HPDE6-E6E7 (cell line): ENCODE measurements around the gene DDX27.
"Not testable (repeated sequence)": the region's sequence is repeated elsewhere in the genome, so short reads cannot be mapped to it uniquely, and the experiment has no call there.

Experiments
- DNase-seq: peaks from one replicate; pipeline ENCODE4 v3.0.0; 2011; ENCODE audit warnings: missing footprints; ENCODE audit errors: extremely low spot score

DDX27 gene

GRCh38 chr20:49203011-49203410 lies 16.2 kb upstream of the DDX27 start:
- DNase-seq, result no peak

- DNase-seq, result no peak
Measured at GRCh38 chr20:49203746-49204145, 15.5 kb upstream of the DDX27 start.

DNA sequence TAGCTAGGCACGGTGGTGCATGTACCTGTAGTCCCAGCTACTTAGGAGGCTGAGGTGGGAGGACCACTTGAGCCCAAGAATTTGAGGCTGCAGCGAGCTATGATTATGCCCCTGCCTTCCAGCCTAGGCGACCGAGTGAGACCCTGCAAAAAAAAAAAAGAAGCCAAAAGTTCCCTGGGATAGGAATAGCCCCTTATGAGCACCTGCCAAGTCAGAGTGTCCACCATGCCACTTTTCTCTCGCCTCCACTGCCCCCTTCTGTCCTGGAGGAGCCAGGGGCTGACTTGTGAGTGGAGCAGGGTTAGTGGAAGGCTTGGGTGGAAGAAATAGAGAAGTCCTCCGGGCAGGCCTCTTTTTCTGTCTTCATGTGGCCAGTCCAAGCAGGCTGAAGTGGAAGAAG lies 12.1 kb upstream of the DDX27 start:
- no peak for DNase-seq

DNA sequence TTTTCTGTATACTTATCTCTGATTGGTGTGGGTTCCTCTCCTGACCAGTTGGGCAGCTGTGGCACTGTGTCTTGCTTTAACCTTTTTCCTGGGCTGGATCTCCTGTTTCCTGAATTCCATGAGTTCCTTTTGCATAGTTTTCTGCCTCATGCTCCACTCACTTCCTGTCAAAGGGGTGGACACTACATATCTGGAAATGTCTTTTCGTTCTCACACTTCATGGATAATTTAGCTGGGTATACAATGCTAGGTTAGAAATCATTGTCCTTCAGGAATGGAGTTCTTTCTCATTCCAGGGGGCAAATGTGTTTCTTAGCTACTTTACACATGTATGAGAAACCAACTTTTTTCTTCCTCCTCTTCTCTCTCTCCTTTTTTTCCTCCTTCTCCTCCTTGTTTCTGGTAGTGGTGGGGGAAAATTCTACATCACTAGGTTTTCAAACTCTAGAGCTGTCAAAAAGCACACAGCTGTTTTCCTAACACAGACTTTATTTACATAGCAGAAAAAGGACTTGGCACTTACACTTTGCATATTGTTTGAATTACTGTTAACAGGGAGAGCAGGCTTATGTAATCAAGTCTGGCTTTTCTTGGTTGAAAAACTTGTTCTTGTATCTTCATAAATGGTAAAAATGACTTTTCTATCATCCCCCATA lies 9.0 kb upstream of the DDX27 start:
- no peak for DNase-seq

DNA sequence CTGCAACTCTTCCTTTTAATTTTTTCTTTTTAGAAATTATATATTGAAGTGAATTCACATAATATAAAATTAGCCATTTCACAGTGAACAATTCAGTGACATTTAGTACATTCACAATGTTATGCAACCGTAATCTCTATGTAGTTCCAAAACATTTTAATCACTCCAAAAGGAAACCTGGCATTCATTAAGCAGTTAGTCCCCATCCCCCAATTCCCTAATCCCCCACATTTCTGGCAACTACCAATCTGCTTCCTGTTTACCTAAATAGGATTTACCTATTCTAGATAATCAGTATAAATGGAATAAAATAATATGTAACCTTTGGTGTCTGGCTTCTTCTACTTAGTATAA lies 8.5 kb upstream of the DDX27 start:
- no peak for DNase-seq

DNA sequence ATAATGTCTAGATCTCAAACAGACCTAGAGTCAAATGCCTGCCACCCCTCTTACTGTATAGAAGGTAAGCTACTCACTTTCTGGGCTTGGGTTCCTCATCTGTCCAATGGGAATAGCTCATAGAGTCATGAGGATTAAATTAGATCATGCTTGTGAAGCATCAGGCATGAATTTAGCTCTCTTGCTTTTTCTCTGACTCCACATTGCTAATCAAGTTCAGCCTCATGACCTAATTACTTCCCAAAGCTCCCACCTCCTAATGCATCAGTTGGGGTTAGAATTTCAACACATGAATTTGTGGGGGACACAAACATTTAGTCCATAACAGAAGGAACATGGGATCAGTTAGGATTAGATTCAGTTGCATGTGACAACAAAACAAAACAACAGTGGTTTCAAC lies 4.6 kb upstream of the DDX27 start:
- DNase-seq, result no peak

DNA sequence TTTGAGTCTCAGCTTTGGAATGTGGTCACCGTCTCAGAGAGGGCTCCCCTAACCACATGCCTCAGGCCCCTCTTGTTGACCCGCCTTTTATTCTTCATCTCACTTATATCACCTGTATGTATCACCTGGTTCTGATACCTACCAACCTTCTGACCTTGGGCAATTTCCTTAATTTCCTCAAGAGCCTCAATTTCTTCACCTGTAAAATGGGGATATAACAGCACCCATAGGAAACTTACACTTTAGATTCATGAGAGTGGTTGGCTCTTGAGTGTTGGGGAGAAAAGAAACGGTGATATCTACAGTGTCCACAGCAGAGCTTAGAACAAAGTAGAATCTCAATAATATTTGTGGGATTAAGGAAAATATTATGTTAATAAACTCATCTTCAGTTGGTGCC lies 4.0 kb upstream of the DDX27 start:
- no peak for DNase-seq

DNA sequence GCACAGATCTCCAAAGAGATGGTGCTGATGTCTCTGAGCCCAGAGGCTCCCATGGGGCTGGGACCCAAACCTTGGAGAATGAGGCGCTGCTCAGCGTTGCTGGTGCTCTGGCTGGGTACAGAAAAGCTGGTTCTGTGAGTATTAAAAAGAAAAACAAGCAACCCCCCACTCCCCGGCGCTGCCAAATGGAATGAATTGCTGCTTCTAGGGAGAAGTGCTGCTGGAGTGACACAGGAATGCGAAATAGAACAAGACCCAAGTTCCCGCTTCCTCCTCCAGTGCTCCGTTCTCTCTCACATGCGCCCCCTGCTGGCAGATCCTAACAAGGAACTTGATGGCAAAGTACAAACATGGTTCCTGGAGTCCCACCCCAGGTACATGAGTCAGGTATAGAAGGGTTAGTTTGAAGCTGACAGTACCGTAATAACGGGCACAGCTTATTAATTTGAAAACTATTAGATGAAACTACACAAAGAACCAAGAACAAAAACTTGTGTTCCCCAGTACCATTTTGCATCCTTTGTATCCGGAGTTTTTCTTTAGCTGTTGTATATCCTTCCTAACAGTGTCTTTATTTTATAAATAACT lies 2.1 kb upstream of the DDX27 start:
- DNase-seq, result peak; percentile 96

- DNase-seq, result not testable (repeated sequence)
Measured at GRCh38 chr20:49218739-49219090, 501 bp upstream of the DDX27 start.

GRCh38 chr20:49219924-49220831 lies 962 bp downstream of the DDX27 start:
- DNase-seq, result no peak

DNA sequence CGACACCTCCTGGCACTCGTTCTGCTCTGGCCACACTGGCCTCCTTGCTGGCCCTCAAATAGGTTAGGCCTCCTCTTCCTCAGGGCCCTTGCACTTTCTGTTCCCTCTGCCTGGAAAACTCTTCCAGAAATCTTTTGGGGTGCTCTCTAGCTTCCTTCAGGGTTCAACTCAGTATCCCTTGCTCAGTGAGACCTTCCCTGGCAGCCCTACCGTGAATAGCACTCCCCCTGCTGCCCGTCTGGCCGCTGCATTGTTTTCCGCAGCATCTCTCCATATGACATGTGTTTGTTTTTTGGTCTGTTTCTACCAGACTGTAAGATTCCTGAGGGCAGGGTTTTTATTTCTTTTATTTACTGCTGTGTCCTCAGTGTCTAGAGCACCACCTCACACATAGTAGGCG lies 6.7 kb downstream of the DDX27 start:
- no peak for DNase-seq

DNA sequence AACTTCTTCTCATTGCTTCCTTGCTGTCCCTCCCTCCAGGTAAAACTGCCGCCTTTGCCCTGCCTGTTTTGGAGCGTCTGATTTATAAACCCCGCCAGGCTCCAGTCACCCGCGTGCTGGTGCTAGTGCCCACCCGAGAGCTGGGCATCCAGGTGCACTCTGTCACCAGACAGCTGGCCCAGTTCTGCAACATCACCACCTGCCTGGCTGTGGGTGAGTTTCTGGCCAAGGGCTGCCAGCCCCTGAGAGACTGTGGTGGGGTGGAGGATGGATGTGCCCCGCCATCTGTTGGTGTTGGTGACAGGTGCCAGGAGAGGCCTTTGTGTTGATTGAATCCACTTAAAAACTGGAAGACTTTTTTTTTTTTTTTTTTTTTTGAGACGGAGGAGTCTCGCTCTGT lies 9.5 kb downstream of the DDX27 start:
- no peak for DNase-seq

DNA sequence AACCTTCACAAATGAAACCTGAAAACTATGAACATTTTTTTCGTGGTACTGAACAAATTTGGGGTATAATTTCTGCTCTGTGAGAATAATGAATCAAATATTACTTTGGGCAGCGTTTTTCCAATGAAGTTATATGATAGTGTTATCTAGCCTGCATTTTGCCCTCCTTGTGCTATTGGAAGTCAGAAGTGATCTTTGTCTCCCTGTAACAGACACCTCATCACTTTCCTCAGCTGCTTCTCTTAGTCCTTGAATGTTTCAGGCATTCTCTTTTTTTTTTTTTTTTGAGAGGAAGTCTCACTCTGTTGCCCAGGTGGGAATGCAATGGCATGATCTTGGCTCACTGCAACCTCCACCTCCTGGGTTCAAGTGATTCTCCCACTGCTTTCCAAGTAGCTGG lies 10.2 kb downstream of the DDX27 start:
- no peak for DNase-seq

DNA sequence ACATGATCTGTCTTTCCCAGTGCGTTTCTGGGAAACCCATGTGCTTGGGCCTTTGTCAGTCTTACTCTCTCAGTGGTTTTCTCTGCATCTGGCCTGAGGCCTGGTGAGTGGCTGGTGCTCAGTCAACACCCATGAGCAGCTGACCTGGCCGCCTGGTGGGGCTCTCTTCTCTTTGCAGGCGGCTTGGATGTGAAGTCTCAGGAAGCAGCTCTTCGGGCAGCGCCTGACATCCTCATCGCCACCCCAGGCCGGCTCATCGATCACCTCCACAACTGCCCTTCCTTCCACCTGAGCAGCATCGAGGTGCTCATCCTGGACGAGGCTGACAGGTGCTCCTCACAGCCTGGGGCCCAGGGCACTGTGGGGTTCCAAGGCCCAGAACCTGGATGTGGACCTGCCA lies 10.8 kb downstream of the DDX27 start:
- no peak for DNase-seq

- no peak for DNase-seq
Measured at GRCh38 chr20:49230561-49231133, 11.4 kb downstream of the DDX27 start.

GRCh38 chr20:49231471-49231870 lies 12.3 kb downstream of the DDX27 start:
- DNase-seq, result no peak

- no peak for DNase-seq
Measured at GRCh38 chr20:49233226-49233625, 14.0 kb downstream of the DDX27 start.

DNA sequence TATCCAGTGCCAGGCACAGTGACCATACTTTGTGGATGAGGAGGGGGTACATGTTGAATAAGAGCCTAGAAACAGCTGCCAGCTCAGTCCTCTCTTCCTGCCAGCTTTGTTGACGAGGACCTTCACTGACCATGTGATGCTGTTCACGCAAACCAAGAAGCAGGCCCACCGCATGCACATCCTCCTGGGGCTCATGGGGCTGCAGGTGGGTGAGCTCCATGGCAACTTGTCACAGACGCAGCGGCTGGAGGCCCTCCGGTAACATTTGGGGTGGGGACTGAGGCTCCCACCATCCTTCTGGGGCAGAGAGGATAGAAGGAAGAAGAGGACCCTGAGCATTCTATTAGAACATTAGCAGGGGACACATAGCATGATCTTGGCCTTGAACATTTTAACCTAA lies 15.6 kb downstream of the DDX27 start:
- DNase-seq, result no peak

- no peak for DNase-seq
Measured at GRCh38 chr20:49236301-49236700, 17.1 kb downstream of the DDX27 start.

- no peak for DNase-seq
Measured at GRCh38 chr20:49237531-49237930, 18.3 kb downstream of the DDX27 start.

DNA sequence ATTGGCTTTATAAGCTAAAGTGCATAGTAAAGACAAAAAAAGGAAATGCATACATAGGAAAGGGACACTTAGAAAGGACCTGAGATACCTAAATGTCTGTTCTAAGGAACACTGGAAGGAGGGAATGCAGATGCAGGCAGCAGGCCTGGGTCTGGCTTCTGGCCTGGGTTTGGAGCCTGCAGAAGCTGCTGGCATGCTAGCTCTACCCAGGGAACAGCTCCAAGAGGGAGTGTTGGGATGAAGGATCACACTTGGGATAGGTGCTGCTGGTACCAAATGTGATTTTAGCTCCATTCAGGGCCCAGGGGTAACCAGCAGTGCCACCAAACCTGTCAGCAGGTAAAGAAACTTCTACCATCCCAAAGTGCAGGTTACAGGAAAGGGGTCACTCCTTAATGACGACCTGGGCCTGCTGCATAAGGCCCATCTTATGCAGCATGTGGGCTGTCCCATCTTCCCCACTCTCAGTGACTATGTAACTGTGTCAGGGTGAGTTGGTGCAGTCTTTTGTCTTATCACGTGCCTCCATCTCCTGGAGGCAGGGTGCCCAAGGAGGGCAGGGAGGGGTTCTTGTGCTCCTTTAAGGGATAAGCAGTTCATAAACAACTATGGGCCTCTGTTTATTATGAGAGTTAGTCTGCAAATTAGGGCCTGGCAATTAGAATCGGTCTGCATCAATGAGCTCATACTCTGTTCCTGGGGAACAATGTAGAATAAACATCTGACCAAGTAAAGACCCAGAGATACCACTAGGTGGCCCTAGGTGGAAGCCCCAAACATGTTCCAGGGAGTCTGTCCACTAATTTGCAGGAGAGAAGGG lies 26.9 kb downstream of the DDX27 start:
- DNase-seq, result peak; percentile 84

- no peak for DNase-seq
Measured at GRCh38 chr20:49247169-49247723, 28.0 kb downstream of the DDX27 start.
